ENCODE data around the gene FAM3C. TPM values are rescaled to one million over a fixed set of nuclear protein-coding genes. Genes with fewer than 3 reads are reported as not detected.

The FAM3C gene
- total and polyA plus RNA-seq, 7 donors = 16.0 to 26.1 (median 17.7) TPM

GRCh38 chr7:121411597-121411979, 15.5 kb upstream of the FAM3C start:
- Histone ChIP-seq H3K4me3 (no peak overlapping the region), H3K9me3 (no peaks in the 10 kb centered on the region), H3K36me3 (ENCODE audit: insufficient read depth in 1 of 2, low read depth in 1 of 2) (no peaks in the 10 kb centered on the region), H3K4me1 (no peaks in the 10 kb centered on the region), H3K27me3 (ENCODE audit: insufficient read depth in 3 of 3, low read length in 2 of 3) (peaks cover 0 to 5% (median 0%) of the 10 kb centered on the region in 3 donors), H3K27ac (no peak overlapping the region)
- ATAC-seq = no peak
- 71 to 83% (median 73%) methylated on average over 3 of the region's 3 CpGs for WGBS, 3 donors
- intact Hi-C loops (cut with DNase I) = no loop called here
- no peak for DNase-seq
- TF ChIP-seq CTCF (IDR thresholded peaks at IDR 0.05) = no peak

- intact Hi-C loops (cut with DNase I) = no loop called here
- no peaks in the 10 kb centered on the region for H3K36me3 ChIP-seq (ENCODE audit: insufficient read depth in 1 of 2, low read depth in 1 of 2)
- H3K27me3 ChIP-seq (ENCODE audit: insufficient read depth in 3 of 3, low read length in 2 of 3) = peaks cover 0 to 5% (median 0%) of the 10 kb centered on the region in 3 donors
- no peaks in the 10 kb centered on the region for H3K9me3 ChIP-seq
- no peak for TF ChIP-seq CTCF (IDR thresholded peaks at IDR 0.05)
- no peak overlapping the region for H3K27ac ChIP-seq
- H3K4me3 ChIP-seq = no peak overlapping the region
- no peaks in the 10 kb centered on the region for H3K4me1 ChIP-seq
- no peak for DNase-seq
- no peak for ATAC-seq
- WGBS, 3 donors = 77 to 90% (median 83%) methylated on average over 2 of the region's 2 CpGs
Observed at GRCh38 chr7:121410829-121411596, 14.9 kb upstream of the FAM3C start.

GRCh38 chr7:121406944-121407343, 10.8 kb upstream of the FAM3C start:
- DNase-seq = no peak
- Histone ChIP-seq H3K9me3 (no peaks in the 10 kb centered on the region), H3K27me3 (ENCODE audit: insufficient read depth in 3 of 3, low read length in 2 of 3) (peaks cover 0 to 5% (median 0%) of the 10 kb centered on the region in 3 donors), H3K4me1 (no peaks in the 10 kb centered on the region), H3K36me3 (ENCODE audit: insufficient read depth in 1 of 2, low read depth in 1 of 2) (no peaks in the 10 kb centered on the region), H3K27ac (no peak overlapping the region), H3K4me3 (no peak overlapping the region)
- intact Hi-C loops (cut with DNase I) = no loop called here
- 77 to 82% (median 78%) methylated on average over 2 of the region's 2 CpGs for whole genome bisulfite sequencing, 3 donors
- no peak for TF ChIP-seq CTCF (IDR thresholded peaks at IDR 0.05)
- ATAC-seq = no peak

GRCh38 chr7:121406461-121406860, 10.4 kb upstream of the FAM3C start:
- ATAC-seq (no peak), DNase-seq (no peak)
- H3K4me3 ChIP-seq = no peak overlapping the region
- H3K9me3 ChIP-seq = no peaks in the 10 kb centered on the region
- no peaks in the 10 kb centered on the region for H3K36me3 ChIP-seq (ENCODE audit: insufficient read depth in 1 of 2, low read depth in 1 of 2)
- H3K27me3 ChIP-seq (ENCODE audit: insufficient read depth in 3 of 3, low read length in 2 of 3) = peaks cover 0 to 2% (median 0%) of the 10 kb centered on the region in 3 donors
- intact Hi-C loops (cut with DNase I) = no loop called here
- no peak for TF ChIP-seq CTCF (IDR thresholded peaks at IDR 0.05)
- H3K27ac ChIP-seq = no peak overlapping the region
- 92 to 98% (median 95%) methylated on average over 5 of the region's 5 CpGs for WGBS, 3 donors
- H3K4me1 ChIP-seq = no peaks in the 10 kb centered on the region

- H3K36me3 ChIP-seq (ENCODE audit: insufficient read depth in 1 of 2, low read depth in 1 of 2) = no peaks in the 10 kb centered on the region
- intact Hi-C loops (cut with DNase I) = no loop called here
- no peaks in the 10 kb centered on the region for H3K9me3 ChIP-seq
- ATAC-seq = no peak
- H3K27me3 ChIP-seq (ENCODE audit: insufficient read depth in 3 of 3, low read length in 2 of 3) = no peaks in the 10 kb centered on the region
- no peak overlapping the region for H3K4me3 ChIP-seq
- TF ChIP-seq CTCF (IDR thresholded peaks at IDR 0.05) = no peak
- DNase-seq = no peak
- H3K27ac ChIP-seq = no peak overlapping the region
- WGBS, 3 donors = 64 to 66% (median 65%) methylated on average over 2 of the region's 2 CpGs
- H3K4me1 ChIP-seq = no peaks in the 10 kb centered on the region
Observed at GRCh38 chr7:121404348-121404747, 8.2 kb upstream of the FAM3C start.

All from psoas muscle (tissue), 8 donors.